Sigmoid colon (tissue), 7 donors: ENCODE measurements around the gene KCNJ6. TPM values are rescaled to one million over a fixed set of nuclear protein-coding genes. Genes with fewer than 3 reads are reported as not detected.

Experiments
- DNase-seq: peaks from one replicate; pipeline ENCODE4 v3.0.0-alpha.2; 2019
- H3K27ac ChIP-seq, 4 donors: fragments of 200-600 bp; sonication (generic); one replicate each; pipeline ENCODE4 v1.5.1; 2016 to 2019; ENCODE audit warnings: mild to moderate bottlenecking in 1 of 4
- H3K27me3 ChIP-seq, 3 donors: fragments of 200-600 bp; sonication (generic); one replicate each; pipeline ENCODE4 v1.5.1; 2019; ENCODE audit warnings: mild to moderate bottlenecking in 1 of 3
- H3K36me3 ChIP-seq, 4 donors: fragments of 200-600 bp; sonication (generic); one replicate each; pipeline ENCODE4 v1.5.1; 2016 to 2019
- H3K4me1 ChIP-seq, 4 donors: fragments of 200-600 bp; sonication (generic); one replicate each; pipeline ENCODE4 v1.5.1; 2017 to 2019
- H3K4me3 ChIP-seq, 4 donors: fragments of 200-600 bp; sonication (generic); one replicate each; pipeline ENCODE4 v1.5.1; 2017 to 2019; ENCODE audit warnings: mild to moderate bottlenecking in 2 of 4, moderate library complexity in 1 of 4
- H3K9me3 ChIP-seq, 4 donors: fragments of 200-600 bp in 3 of 4; sonication (generic) in 3 of 4; one replicate each; pipeline versions ENCODE4 v1.5.1 to v1.6.1; 2013 to 2019
- CTCF ChIP-seq, 4 experiments: fragments of 450-650 bp in 3 of 4; fragments of 200-600 bp in 1 of 4; IDR thresholded peaks; one replicate each; pipeline ENCODE4 v1.5.1; 2016 to 2019; ENCODE audit warnings: antibody characterized with exemption in 4 of 4, mild to moderate bottlenecking in 3 of 4, moderate library complexity in 2 of 4
- EP300 ChIP-seq, 4 donors: sonication (generic); formaldehyde crosslinking; IDR thresholded peaks; one replicate each; pipeline ENCODE4 v1.6.1; 2017; ENCODE audit warnings: antibody characterized with exemption in 4 of 4
- POLR2A ChIP-seq, 2 donors: fragments of 450-650 bp; IDR thresholded peaks; one replicate each; pipeline ENCODE4 v1.6.1; 2016; ENCODE audit warnings: antibody characterized with exemption in 2 of 2, mild to moderate bottlenecking in 2 of 2, moderate library complexity in 2 of 2
- POLR2AphosphoS5 ChIP-seq, 4 donors: sonication (generic); formaldehyde crosslinking; IDR thresholded peaks; one replicate each; pipeline ENCODE4 v1.6.1; 2017; ENCODE audit warnings: antibody characterized with exemption in 4 of 4
- WGBS, 2 donors: extraction: QIAGEN DNeasy Blood & Tissue Kit; methylation state at CpG; one replicate each; pipeline ENCODE4 v1.1.7; 2013; 5-methylcytosine and 5-hydroxymethylcytosine counted together
- intact Hi-C: fragments of 100-400 bp; cut with DNase I; formaldehyde crosslinking; loops from one replicate; pipeline ENCODE4 v1.15.1; 2023
- polyA plus RNA-seq, 3 donors: library from polyadenylated mRNA; stranded (reverse); fragments of 200-250 nt; gene quantifications; one replicate each; pipeline ENCODE4 v1.2.3, GENCODE V29; 2013
- total RNA-seq, 4 donors: library from RNA; depleted of rRNA; stranded (reverse); fragments of >200 nt; gene quantifications; one replicate each; pipeline ENCODE4 v1.1.0, GENCODE V29; 2016
- donor health status: healthy with polysubstance abuse.
- donor health status: Bipolar disorder and iron deficiency.
- donor health status: healthy.

KCNJ6 gene
- total and polyA plus RNA-seq, 7 donors: under 0.01 to 0.04 (median under 0.01) TPM; not detected in 2

GRCh38 chr21:37677006-37677405 is 239.3 kb downstream of the KCNJ6 start:
- Histone ChIP-seq H3K27me3 (peaks cover 0 to 27% (median 5%) of the 10 kb centered on the region in 3 donors), H3K9me3 (no peaks in the 10 kb centered on the region), H3K4me3 (no peak overlapping the region), H3K36me3 (no peaks in the 10 kb centered on the region), H3K27ac (no peak overlapping the region), H3K4me1 (peaks cover 0 to 9% (median 8%) of the 10 kb centered on the region in 4 donors)
- intact Hi-C loops: loop anchor here (10.0 kb wide), 1 partner anchor 678 kb away; no protein-coding TSS in a partner anchor
- 83 to 97% methylated on average over 4 of the region's 4 CpGs for whole genome bisulfite sequencing, 2 donors
- DNase-seq: no peak
- TF ChIP-seq CTCF (IDR thresholded peaks at IDR 0.05) (no peak), POLR2A (IDR thresholded peaks at IDR 0.05) (no peak), POLR2AphosphoS5 (IDR thresholded peaks at IDR 0.05) (no peak), EP300 (IDR thresholded peaks at IDR 0.05) (no peak)

DNA sequence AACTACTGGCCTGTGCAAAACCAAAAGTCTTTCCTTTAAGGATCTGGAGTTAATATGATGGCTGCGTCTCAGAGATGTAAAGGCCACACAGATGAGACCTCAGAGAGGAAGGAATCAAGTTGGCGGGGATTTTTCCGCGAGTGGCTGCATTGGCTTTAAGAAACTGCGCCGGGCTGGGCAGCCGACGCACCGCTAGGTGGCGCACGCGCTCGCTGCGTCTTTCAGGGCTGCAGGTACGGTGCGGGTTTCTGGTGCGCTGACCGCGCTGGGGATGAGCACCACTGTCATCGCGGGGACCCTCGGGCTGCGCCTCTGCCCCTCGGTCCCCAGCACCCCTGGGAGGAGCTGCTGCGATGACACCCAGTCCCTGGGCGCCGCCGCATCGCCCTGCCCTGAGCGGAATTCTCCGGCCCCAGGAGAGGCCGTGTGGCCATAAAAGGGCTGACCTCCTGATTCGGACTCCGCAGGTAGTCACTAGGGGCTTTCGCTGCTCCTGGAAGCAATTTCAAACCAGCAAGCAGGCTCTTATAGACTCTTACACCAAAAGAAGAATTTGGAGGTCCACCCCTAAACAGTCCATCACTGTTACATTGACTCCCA is 241.0 kb downstream of the KCNJ6 start:
- H3K36me3 ChIP-seq: no peaks in the 10 kb centered on the region
- H3K27ac ChIP-seq: no peak overlapping the region
- TF ChIP-seq POLR2A (IDR thresholded peaks at IDR 0.05): no peak
- no peak for TF ChIP-seq EP300 (IDR thresholded peaks at IDR 0.05)
- TF ChIP-seq CTCF (IDR thresholded peaks at IDR 0.05): peak; percentile 50 to 95 (median 70)
- DNase-seq: peak; percentile 74
- no peaks in the 10 kb centered on the region for H3K9me3 ChIP-seq
- H3K4me1 ChIP-seq: peaks cover 0 to 9% (median 8%) of the 10 kb centered on the region in 4 donors
- intact Hi-C loops: loop anchor here (10.0 kb wide), 1 partner anchor 679 kb away; no protein-coding TSS in a partner anchor
- H3K4me3 ChIP-seq: peak overlapping the region in 1 of 4 donors; percentile 13
- peaks cover 0 to 27% (median 5%) of the 10 kb centered on the region in 3 donors for H3K27me3 ChIP-seq
- 14 to 16% methylated on average over 35 of the region's 35 CpGs for WGBS, 2 donors

GRCh38 chr21:37673801-37674575 is 242.3 kb downstream of the KCNJ6 start:
- no peaks in the 10 kb centered on the region for H3K9me3 ChIP-seq
- peaks cover 0 to 9% (median 8%) of the 10 kb centered on the region in 4 donors for H3K4me1 ChIP-seq
- intact Hi-C loops: loop anchor here (10.0 kb wide), 1 partner anchor 681 kb away; no protein-coding TSS in a partner anchor
- 85 to 88% methylated on average over 9 of the region's 9 CpGs for WGBS, 2 donors
- peaks cover 0 to 27% (median 5%) of the 10 kb centered on the region in 3 donors for H3K27me3 ChIP-seq
- TF ChIP-seq POLR2AphosphoS5 (IDR thresholded peaks at IDR 0.05): no peak
- TF ChIP-seq POLR2A (IDR thresholded peaks at IDR 0.05): no peak
- no peak for TF ChIP-seq CTCF (IDR thresholded peaks at IDR 0.05)
- no peak for TF ChIP-seq EP300 (IDR thresholded peaks at IDR 0.05)
- no peak overlapping the region for H3K4me3 ChIP-seq
- H3K27ac ChIP-seq: no peak overlapping the region
- DNase-seq: no peak
- H3K36me3 ChIP-seq: no peaks in the 10 kb centered on the region

GRCh38 chr21:37671381-37671780 is 244.9 kb downstream of the KCNJ6 start:
- H3K4me1 ChIP-seq: peaks cover 0 to 9% (median 8%) of the 10 kb centered on the region in 4 donors
- H3K4me3 ChIP-seq: no peak overlapping the region
- H3K9me3 ChIP-seq: no peaks in the 10 kb centered on the region
- no peak overlapping the region for H3K27ac ChIP-seq
- intact Hi-C loops: loop anchor here (10.0 kb wide), 1 partner anchor 683 kb away; no protein-coding TSS in a partner anchor
- 80 to 91% methylated on average over 5 of the region's 5 CpGs for WGBS, 2 donors
- H3K36me3 ChIP-seq: no peaks in the 10 kb centered on the region
- peaks cover 0 to 27% (median 5%) of the 10 kb centered on the region in 3 donors for H3K27me3 ChIP-seq
- no peak for TF ChIP-seq CTCF (IDR thresholded peaks at IDR 0.05)
- TF ChIP-seq EP300 (IDR thresholded peaks at IDR 0.05): no peak
- TF ChIP-seq POLR2AphosphoS5 (IDR thresholded peaks at IDR 0.05): no peak
- no peak for TF ChIP-seq POLR2A (IDR thresholded peaks at IDR 0.05)
- DNase-seq: no peak
